T-helper 2 cell (primary cell): ENCODE measurements around the gene CFAP69.
"Not testable (repeated sequence)": the region's sequence is repeated elsewhere in the genome, so short reads cannot be mapped to it uniquely, and the experiment has no call there.

ENCODE experiments used
- DNase-seq, 5 experiments: peaks; one replicate each; pipeline versions ENCODE4 v3.0.0 to v3.0.0-alpha.2; 2012 to 2022

Gene CFAP69

GRCh38 chr7:90276033-90276728 is 31.2 kb downstream of the CFAP69 start:
- no peak for DNase-seq

GRCh38 chr7:90288154-90288553 is 43.2 kb downstream of the CFAP69 start:
- no peak for DNase-seq

GRCh38 chr7:90290244-90291113 is 45.5 kb downstream of the CFAP69 start:
- no peak for DNase-seq

GRCh38 chr7:90298145-90299038 is 53.4 kb downstream of the CFAP69 start:
- peak in 1 of 5 experiments; percentile 9 for DNase-seq

- no peak for DNase-seq
These were observed 58.3 kb downstream of the CFAP69 start for GRCh38 chr7:90303241-90303640.

- DNase-seq, result no peak
These were observed 64.9 kb downstream of the CFAP69 start for GRCh38 chr7:90309872-90310271.

GRCh38 chr7:90311175-90311574 is 66.2 kb downstream of the CFAP69 start:
- DNase-seq, result no peak

- DNase-seq, result peak in 1 of 5 experiments; percentile 8
These were observed 67.8 kb downstream of the CFAP69 start for GRCh38 chr7:90312745-90313144.

GRCh38 chr7:90313907-90314306 is 68.9 kb downstream of the CFAP69 start:
- no peak for DNase-seq

- DNase-seq, result no peak
These were observed 75.0 kb downstream of the CFAP69 start for GRCh38 chr7:90320014-90320413.

GRCh38 chr7:90320418-90320800 is 75.4 kb downstream of the CFAP69 start:
- DNase-seq, result no peak

GRCh38 chr7:90320801-90321494 is 76.0 kb downstream of the CFAP69 start, which contains the start of gene FAM237B:
Gene FAM237B (minus strand): TSS chr7:90321304. CDS start chr7:90319748, 1,556 bp downstream.
- DNase-seq, result no peak

GRCh38 chr7:90322837-90323236 is 77.9 kb downstream of the CFAP69 start:
- DNase-seq, result no peak

- no peak for DNase-seq
These were observed 81.5 kb downstream of the CFAP69 start for GRCh38 chr7:90326500-90326899.

- DNase-seq, result no peak
These were observed 89.3 kb downstream of the CFAP69 start for GRCh38 chr7:90334193-90334843.

- DNase-seq, result not testable (repeated sequence)
These were observed 90.0 kb downstream of the CFAP69 start for GRCh38 chr7:90334926-90335325.

GRCh38 chr7:90337106-90337505 is 92.1 kb downstream of the CFAP69 start:
- DNase-seq, result no peak

- DNase-seq, result no peak
These were observed 100.0 kb downstream of the CFAP69 start for GRCh38 chr7:90345016-90345415.

GRCh38 chr7:90345595-90346335 is 100.8 kb downstream of the CFAP69 start:
- peak in 1 of 5 experiments; percentile 13 for DNase-seq

- peak; percentile 86 to 98 (median 92) for DNase-seq
These were observed 101.6 kb downstream of the CFAP69 start, which contains the start of gene GTPBP10 for GRCh38 chr7:90346336-90347125. Gene GTPBP10 (plus strand): TSS chr7:90346716. CDS start chr7:90346742, 26 bp downstream.
